VCaP (cell line): ENCODE measurements around the gene HMGB4.

Experiments used
- H3K27ac ChIP-seq: fragments of 450-650 bp; 2 replicates; pipeline ENCODE4 v1.5.1; 2017
- CTCF ChIP-seq: fragments of 450-650 bp; conservative IDR thresholded peaks from 2 replicates; pipeline ENCODE4 v1.5.1; 2017; ENCODE audit warnings: mild to moderate bottlenecking, moderate library complexity

The HMGB4 gene

GRCh38 chr1:33846861-33847260 lies 17.0 kb upstream of the HMGB4 start:
- H3K27ac ChIP-seq: no peak overlapping the region
- TF ChIP-seq CTCF: no peak

GRCh38 chr1:33848205-33848937 lies 15.5 kb upstream of the HMGB4 start:
- H3K27ac ChIP-seq: no peak overlapping the region
- no peak for TF ChIP-seq CTCF

- no peak overlapping the region for H3K27ac ChIP-seq
- TF ChIP-seq CTCF: no peak
Observed at GRCh38 chr1:33849211-33849610, 14.7 kb upstream of the HMGB4 start.

GRCh38 chr1:33850481-33850880 lies 13.4 kb upstream of the HMGB4 start:
- TF ChIP-seq CTCF: no peak
- H3K27ac ChIP-seq: no peak overlapping the region

- H3K27ac ChIP-seq: no peak overlapping the region
- TF ChIP-seq CTCF: no peak
Observed at GRCh38 chr1:33852711-33853110, 11.2 kb upstream of the HMGB4 start.

- H3K27ac ChIP-seq: no peak overlapping the region
- no peak for TF ChIP-seq CTCF
Observed at GRCh38 chr1:33853431-33853830, 10.4 kb upstream of the HMGB4 start.

GRCh38 chr1:33854091-33854490 lies 9.8 kb upstream of the HMGB4 start:
- H3K27ac ChIP-seq: no peak overlapping the region
- no peak for TF ChIP-seq CTCF
